ENCODE measurements around the gene ESRRA. TPM values are rescaled to one million over a fixed set of nuclear protein-coding genes. Genes with fewer than 3 reads are reported as not detected.
"Not testable (repeated sequence)": the region's sequence is repeated elsewhere in the genome, so short reads cannot be mapped to it uniquely, and the experiment has no call there.

Gene ESRRA
- total RNA-seq, 1 donor from 2014 or later: 12.0 TPM

DNA sequence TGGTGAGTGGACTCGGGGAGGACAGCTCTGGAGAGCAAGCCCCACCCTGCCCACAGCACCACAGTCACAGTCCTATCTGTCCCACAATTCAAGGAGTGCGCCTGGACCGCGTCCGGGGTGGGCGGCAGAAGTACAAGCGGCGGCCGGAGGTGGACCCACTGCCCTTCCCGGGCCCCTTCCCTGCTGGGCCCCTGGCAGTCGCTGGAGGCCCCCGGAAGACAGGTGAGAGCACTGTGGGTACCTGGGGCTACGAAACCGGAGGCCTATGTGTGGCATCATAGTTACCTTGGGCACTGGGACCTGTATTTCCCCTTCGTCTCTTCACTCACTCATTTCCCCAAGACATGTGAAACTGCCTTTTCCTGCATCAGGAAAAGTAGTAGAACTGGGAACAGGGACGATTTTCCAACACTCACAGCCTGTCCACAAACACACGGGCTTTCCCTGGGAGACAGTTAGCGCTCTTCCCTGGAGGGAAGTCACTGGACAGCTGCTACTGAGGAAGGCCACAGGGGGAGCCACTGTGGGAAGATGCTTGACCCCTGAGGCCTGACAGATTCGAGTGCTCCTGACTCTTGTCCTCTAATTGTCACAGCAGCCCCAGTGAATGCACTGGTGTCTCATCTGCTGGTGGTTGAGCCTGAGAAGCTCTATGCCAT lies 9.0 kb downstream of the ESRRA start:
- DNase-seq: no peak

DNA sequence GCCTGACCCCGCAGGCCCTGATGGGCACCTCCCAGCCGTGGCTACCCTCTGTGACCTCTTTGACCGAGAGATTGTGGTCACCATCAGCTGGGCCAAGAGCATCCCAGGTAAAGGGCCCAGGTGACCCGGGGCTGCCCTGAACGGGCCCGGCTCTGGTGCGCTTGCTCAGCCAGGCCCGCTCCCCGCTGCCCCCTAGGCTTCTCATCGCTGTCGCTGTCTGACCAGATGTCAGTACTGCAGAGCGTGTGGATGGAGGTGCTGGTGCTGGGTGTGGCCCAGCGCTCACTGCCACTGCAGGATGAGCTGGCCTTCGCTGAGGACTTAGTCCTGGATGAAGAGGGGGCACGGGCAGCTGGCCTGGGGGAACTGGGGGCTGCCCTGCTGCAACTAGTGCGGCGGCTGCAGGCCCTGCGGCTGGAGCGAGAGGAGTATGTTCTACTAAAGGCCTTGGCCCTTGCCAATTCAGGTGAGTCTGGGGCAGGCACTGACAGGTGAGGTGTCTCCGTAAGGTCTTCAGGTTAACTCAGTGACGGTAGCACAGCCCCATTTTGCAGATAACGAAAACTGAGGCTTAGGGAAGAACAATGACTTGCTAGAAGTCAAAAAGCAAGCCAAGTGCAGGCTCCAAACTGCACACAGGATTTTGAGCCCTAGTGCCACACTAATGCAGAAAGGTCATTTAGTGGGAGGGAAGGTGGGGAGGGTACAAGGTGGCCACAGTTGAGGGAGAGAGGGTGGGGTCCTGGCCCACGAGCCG lies 9.7 kb downstream of the ESRRA start:
- DNase-seq: no peak

DNA sequence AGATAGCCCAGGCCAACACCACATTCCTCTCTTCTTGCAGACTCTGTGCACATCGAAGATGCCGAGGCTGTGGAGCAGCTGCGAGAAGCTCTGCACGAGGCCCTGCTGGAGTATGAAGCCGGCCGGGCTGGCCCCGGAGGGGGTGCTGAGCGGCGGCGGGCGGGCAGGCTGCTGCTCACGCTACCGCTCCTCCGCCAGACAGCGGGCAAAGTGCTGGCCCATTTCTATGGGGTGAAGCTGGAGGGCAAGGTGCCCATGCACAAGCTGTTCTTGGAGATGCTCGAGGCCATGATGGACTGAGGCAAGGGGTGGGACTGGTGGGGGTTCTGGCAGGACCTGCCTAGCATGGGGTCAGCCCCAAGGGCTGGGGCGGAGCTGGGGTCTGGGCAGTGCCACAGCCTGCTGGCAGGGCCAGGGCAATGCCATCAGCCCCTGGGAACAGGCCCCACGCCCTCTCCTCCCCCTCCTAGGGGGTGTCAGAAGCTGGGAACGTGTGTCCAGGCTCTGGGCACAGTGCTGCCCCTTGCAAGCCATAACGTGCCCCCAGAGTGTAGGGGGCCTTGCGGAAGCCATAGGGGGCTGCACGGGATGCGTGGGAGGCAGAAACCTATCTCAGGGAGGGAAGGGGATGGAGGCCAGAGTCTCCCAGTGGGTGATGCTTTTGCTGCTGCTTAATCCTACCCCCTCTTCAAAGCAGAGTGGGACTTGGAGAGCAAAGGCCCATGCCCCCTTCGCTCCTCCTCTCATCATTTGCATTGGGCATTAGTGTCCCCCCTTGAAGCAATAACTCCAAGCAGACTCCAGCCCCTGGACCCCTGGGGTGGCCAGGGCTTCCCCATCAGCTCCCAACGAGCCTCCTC lies 10.6 kb downstream of the ESRRA start:
- DNase-seq: not testable (repeated sequence)

DNA sequence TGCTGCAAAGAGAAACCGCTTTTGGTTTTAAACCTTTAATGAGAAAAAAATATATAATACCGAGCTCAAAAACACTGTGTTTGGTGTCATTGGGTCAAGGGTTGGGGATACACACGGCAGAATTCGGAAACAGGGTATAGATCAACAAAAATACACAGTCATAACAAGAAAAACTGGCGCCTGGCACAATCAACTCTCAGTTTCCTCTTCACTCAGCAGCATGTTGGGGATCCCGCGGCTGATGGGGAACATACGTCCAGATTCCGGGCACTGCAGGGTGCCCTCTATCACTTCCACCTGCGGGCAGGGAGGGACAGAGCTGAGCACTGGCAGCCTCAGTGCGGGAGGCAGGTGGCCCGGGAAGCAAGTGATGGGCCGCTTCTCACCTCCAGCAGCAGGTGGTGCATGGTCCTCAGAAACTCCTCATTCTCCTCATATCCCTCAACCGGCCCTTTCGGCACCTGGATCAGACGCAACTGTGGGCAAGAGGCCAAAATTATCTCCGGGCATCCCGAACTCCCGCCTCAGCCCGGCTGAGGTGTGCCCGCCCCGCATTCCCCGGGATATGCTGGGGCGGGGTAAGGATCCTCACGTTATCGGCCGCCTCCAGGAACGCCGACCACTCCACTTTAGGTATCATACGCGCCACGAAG lies 11.5 kb downstream of the ESRRA start:
- no peak for DNase-seq

DNA sequence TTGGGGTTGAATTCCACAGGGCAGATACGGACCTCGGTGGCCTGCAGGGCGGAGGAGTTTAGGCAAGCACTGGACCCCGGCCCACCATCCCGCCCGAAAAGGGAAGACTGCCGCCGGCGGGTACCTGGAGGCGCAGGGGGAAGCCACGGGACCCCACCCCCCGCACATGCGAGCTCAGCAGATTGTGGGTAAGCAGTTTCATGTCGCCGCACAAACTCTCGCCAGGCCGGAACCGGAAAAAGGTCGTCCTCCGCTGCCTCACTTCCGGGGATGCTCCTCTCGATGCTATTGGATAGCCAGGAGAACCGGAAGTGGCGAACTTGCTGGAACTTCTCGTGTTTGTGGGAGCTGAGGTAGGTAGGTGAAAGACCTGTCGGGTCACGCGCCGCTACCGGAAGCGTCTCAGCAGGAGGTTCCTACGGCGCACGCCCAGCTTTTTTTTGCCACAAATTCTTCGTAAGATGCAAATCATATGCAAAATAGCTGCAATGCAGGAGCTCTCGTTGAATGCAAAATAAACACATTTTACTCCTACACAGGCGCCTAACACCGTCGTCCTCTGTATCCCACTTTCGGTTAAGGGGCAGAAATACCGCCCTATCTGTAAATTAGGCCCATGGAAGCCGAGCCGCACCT lies 12.1 kb downstream of the ESRRA start, which contains the start of gene TRMT112:
Gene TRMT112 (minus strand): TSS at position 235 of the 636 bp plus-strand sequence. CDS start 33 bp downstream, at position 202.
- peak; percentile 97 for DNase-seq

DNA sequence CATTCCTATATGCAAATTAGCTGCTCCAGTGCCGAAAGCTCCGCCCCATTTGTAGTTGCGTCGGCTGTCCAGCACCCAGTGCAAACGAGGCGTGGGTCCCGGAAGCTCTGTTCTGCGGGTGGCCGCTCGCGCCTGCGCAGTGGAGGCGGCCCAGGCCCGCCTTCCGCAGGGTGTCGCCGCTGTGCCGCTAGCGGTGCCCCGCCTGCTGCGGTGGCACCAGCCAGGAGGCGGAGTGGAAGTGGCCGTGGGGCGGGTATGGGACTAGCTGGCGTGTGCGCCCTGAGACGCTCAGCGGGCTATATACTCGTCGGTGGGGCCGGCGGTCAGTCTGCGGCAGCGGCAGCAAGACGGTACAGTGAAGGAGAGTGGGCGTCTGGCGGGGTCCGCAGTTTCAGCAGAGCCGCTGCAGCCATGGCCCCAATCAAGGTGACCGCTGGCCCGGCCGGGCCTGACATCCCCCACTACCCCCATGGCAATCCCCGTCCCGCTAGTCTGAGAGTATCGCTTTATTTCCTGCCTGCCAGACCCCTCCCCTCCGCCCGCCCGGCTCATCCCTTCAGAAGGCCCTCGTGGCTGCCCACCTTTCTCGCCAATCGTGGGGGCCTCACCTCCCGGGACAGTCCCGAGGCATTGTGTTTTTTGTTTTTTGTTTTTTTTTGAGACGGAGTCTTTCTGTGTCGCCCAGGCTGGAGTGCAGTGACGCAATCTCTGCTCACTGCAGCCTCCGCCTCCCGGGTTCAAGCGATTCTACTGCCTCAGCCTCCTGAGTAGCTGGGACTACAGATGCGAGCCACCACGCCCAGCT lies 12.8 kb downstream of the ESRRA start, which contains the start of gene PRDX5:
Gene PRDX5 (plus strand): TSS at position 161 of the 805 bp plus-strand sequence. CDS start 95 bp downstream, at position 256.
- DNase-seq: peak; percentile 96

DNA sequence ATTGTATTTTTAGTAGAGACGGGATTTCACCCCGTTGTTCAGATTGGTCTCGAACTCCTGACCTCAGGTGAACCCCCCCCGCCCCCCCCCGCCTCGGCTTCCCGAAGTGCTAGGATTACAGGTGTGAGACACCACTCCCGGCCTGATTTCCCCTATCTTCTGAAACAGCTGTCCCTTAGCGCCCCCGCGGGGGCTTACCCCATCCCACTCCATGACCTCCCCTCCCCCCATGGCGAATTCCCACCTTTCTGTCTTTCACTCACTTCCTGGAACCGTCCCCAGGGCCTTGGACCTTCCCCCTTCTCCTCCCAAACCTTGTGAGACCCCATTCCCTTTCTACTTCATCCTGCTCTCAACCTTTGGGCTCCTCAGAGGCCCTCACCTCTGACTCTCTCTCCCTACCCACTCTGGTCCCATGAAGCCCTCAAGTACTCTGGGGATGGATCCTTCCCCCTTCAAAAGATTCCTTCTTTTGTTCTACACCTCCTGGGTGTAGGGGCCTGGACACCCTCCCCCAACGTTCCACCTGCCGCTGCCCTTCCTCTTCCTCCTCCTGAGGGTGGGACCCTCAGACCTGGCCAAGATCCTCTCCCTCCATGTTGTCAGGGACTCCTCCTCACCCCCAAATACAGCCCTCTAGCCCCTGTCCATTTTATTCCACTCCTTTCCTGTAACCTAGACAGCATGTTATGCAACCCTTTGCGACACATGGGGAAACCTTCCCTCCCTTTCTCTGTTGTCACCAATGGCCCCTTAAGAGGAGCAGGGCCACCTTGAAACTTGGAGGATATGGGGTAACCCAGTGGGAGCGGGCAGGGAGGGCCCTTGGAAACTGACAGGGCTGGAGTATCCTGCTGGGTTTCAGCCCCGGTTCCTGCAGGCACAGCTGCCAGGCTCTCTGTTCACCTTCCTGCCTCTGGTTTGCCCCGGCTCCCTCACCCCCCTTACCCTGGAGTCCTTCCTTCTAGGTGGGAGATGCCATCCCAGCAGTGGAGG lies 13.7 kb downstream of the ESRRA start:
- no peak for DNase-seq

DNA sequence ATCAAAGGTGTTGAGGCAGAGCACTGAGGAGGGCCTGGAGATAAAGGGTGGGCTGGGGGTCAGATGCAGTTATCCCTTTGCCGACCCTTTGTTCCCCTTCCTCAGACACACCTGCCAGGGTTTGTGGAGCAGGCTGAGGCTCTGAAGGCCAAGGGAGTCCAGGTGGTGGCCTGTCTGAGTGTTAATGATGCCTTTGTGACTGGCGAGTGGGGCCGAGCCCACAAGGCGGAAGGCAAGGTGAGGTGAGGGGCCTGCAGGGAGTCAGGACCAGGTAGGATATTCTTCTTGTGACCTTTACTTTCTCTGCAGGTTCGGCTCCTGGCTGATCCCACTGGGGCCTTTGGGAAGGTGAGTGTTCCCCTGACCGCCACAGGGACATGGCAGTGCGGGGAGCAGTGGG lies 15.2 kb downstream of the ESRRA start:
- DNase-seq: no peak

DNA sequence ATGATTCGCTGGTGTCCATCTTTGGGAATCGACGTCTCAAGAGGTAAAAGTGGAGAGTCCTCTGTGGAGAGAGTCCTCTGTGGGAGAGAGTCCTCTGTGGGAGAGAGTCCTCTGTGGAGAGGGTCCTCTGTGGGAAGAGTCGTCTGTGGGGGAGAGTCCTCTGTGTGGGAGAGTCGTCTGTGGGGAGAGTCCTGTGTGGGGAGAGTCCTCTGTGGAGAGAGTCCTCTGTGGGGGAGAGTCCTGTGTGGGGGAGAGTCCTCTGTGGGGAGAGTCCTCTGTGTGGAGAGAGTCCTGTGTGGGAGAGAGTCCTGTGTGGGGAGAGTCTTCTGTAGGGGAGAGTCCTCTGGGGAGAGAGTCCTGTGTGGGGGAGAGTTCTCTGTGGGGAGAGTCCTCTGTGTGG lies 15.7 kb downstream of the ESRRA start:
- no peak for DNase-seq

DNA sequence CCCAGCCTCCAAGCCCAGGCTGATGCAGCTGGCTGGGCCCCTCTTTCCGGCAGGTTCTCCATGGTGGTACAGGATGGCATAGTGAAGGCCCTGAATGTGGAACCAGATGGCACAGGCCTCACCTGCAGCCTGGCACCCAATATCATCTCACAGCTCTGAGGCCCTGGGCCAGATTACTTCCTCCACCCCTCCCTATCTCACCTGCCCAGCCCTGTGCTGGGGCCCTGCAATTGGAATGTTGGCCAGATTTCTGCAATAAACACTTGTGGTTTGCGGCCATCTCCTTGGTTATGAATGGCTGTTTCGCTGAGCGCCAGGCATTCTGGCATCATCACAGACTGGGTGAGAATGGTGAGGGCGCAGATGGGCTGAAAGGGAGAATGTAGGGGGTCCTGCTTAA lies 16.2 kb downstream of the ESRRA start:
- DNase-seq: no peak

DNA sequence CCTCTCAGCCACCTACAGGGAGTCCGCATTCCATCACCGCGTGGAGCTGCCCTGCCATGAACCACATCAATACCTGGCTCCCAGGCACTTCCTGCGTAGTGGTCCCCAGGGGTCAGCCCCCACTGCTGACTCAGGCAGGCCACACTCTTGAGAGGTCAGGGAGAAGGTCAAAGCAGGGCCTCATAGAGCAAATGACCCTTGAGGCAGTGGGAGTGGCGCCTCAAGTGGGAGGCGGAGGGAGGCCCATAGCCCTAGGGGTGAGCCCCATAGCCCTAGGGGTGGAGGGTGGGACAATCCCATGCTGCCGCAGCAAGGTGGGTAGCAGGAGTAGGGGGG lies 17.6 kb downstream of the ESRRA start:
- no peak for DNase-seq

DNA sequence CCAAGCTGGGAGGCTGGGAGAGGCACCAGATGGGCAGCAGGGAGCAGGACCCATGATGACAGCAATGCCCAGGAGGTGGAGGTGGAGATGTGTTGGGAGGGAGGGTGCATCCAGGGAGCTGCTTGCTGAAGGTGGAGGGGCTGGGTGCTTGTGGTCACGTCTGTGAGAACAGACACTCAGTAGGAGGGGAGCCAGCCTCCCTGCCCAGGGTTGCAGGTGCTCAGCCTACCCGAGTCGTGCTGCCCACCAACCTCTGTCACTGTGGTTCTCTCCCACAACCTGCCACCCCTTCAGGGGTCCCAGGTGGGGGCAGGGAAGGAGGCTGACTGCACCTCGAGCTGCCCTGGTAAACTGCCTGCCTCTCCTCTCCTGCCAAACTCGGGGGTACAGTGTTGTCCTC lies 18.0 kb downstream of the ESRRA start:
- DNase-seq: no peak

DNA sequence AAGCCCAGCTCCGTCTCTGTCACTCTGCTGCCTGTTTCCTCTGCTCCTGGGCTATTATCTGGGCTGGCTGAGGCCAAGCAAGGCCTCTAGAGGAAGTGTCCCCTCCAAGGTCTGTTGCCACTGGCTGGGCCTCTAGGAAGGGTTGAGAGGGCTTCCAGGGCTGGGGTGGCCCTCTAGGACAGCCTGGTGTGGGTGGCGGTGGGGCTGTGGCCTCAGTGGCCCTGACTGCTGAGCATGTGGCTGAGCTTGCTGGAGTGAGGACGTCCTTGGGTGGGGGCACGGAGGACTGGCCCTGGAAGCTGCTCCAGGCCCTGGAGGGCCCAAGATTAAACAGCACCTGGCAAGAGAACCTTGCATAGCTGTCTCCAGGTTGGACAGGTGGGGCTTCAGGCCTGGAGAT lies 18.7 kb downstream of the ESRRA start:
- DNase-seq: not testable (repeated sequence)

DNA sequence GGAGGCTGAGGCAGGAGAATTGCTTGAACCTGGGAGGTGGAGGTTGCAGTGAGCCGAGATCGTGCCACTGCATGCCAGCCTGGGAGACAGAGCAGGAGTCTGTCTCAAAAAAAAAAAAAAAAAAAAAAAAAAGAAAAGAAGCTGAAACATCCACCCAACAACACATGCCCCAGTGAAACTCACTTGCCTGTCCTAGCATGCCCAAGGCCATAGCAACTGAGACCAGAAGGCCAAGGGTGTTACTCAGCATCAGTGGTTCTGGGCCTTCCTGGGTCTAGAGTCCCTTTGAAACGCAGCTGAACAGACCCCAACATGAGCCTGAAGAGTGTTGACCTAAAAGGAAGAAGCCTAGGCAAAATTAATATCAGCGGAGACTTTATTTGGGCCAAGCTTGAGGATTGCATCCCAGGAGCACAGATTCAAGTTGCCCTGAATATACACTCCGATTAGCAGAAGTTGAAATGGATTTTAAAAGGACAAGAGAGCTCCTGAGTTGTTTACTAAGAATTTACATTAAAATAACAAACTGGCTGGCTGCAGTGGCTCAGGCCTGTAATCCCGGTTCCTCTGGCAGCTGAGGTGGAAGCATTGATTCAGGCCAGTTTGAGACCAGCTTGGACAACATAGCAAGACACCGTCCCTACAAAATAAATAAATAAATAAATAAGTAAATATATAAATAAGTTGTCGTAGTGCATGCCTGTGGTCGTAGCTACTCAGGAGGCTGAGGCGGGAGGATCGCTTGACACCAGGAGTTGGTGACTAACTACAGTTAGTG lies 19.6 kb downstream of the ESRRA start:
- no peak for DNase-seq

DNA sequence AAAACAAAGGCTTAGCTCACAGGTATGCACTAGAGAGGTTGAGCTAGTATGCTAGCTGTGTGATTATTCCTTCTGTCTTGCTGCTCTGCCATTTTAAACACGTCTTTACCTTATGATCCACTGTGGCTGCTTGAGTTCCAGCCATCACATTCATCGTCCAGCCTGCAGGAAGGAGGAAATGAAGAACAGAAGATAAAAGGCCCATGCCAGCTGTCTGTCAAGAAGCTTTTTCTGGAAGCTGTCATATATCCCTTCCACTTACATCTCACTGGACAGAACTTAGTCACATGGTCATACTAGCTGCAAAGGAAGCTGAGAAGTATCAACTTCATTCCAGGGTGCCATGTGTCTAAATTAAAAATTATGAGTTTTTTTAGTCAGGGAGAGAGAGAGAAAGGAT lies 22.1 kb downstream of the ESRRA start:
- DNase-seq: no peak

DNA sequence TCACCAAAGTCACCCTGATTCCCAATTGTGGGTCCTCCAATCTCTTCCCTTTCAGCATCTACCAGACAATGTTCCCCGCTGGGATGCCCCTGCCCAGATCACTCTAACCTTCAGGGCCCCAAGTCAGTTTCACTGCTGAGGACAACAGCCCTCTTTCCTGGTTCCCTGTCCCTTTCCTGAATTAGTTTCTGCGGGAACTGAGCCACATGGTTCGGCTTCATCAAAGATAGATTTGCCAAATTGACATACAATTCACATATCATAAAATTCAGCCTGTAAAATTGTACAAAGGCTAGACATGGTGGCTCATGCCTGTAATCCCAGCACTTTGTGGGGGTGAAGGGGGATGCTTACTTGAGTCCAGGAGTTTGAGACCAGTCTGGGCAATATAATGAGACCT lies 22.7 kb downstream of the ESRRA start:
- no peak for DNase-seq

DNA sequence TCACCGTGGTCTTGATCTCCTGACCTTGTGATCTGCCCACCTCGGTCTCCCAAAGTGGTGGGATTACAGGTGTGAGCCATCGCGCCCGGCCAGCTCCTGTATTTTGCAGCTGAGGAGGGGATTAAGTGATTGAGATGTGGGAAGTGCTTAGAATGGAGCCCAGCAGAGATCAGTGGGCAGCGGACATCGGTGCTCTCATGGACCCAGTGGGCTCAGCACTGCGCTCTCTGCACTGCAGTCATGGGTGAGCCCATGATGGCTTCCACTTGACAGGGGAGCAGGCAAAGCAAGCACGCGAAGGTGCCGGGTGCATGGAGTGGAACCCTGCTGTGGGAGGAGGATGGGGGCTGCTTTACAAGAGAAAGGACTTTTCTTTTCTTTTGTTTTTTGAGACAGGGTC lies 25.6 kb downstream of the ESRRA start:
- DNase-seq: no peak

DNA sequence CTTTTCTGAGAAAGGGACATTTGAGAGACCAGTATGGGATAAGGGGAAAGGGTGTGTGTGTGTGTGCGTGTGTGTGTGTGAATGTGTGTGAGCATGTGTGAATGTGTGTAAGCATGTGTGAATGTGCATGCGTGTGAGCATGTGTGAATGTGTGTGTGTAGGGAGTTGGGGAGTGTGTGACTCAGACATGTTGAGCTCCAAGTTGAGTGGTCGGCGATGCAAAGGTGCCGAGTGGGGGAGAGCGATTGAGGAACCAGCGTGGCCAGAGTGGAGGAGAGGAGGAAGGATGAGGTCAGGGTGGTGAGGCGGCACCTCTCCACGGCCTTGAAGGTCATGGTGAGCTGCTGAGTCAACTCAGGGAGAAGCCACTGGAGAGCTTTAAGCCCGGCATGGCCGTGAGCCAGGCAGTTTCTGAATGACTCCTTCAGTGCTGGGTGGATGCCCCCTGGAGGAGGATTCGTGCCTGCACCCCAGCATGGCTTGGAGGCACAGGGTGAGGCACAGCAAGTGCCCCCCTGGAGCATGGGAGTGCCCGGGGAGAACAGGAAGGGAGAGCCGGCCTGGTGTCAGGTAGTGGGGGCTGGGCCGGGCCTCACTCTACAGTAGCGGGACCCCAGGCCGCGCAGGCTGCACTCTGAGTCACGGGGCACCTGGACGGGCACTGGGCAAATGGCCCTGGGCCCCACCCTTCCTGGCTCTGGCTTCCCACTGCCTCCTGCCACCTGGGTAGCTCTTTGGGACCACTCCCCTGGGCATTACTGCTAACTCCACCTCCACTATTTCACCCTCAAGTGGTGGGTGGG lies 26.4 kb downstream of the ESRRA start:
- no peak for DNase-seq
